GM18508 (cell line): Measurements from ENCODE around the gene FLRT3.

Experiments used
- ATAC-seq: cut with Tn5 transposase; IDR thresholded peaks from one replicate; pipeline ENCODE4 v1.9.1; 2021; ENCODE audit warnings: moderate number of reproducible peaks; ENCODE audit not compliant: insufficient read depth, unreplicated experiment

FLRT3 gene

DNA sequence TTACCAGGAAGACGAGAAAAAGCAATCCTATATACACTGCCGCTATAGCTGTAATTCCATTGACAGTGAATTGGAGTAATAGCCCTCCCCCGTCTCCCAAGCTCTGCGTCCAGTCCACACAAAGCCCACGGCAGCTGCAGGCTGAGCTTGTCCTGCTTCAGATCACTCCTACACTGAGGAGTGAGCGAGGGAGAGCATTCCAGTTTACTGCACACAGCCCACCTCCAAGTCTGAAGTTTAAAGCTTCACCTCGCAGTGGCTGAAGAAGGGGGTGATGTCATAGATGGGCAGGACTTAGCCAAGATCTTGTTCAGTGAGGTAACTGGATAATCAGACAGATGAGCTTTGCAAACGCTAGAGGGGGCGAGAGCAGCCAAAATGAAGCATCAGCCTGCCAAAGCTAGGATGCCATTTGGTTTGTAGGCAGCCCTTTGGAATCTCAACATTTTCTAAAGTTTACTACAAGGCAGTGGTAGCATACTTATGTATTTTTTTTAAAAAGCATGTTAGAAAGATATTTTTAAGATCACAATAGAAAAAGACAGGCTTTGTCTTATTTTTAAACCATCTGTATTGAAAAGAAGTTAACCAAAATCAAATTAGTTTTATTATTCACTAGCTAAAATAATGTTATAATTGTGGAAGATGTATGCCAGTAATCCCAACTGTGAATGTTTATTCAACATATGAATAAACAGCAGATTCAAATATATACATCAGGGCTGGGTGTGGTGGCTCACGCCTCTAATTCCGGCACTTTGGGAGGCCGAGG is at the start of gene FLRT3:
Gene FLRT3 (minus strand): TSS at position 213 of the 772 bp plus-strand sequence. CDS start 10,106 bp downstream, outside the sequence.
- peak; percentile 96 for ATAC-seq

DNA sequence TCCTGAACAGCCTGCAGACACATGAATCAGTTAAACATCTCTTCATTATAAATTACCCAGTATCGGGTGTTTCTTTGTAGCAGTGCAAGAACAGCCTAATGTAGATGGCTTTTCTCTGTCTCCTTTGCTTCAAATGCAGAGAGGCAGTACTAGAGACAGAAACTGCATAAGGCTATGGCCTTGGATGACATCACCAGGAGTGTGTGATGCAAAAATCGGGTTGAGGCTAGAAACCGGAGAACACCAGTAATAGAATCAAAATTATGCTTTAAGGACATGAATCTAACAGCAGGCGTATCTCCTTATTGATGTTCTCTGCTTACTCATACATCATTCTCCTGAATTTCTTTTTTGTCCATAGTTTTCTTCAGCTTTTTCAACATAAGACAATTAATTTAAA is 49.3 kb upstream of the FLRT3 start:
- no peak for ATAC-seq

DNA sequence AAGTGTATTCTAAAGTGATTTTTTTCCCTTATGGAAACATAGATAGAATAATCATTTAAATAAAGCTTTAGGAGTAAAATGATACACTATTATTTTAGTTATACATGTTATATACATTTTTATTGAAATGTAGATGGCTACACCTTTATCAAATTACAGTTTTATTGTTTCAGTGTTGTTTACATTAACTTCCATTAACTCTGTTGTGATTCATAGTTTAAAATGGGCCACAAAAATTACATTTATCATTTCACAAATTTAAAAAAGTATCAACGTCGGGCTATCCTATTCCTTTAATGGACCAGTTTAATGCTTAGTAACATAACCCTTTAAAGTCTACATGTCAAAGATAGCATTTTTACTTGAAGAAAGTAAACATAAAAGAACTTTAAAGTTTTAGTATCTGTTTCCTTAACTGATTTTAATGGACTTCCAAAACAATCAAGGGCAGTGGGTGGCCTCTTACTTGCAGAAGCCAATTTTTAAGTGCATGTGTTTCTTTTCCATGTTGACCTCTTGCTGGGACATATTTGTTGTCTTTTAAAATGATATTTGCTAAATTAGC is 47.8 kb upstream of the FLRT3 start:
- no peak for ATAC-seq

DNA sequence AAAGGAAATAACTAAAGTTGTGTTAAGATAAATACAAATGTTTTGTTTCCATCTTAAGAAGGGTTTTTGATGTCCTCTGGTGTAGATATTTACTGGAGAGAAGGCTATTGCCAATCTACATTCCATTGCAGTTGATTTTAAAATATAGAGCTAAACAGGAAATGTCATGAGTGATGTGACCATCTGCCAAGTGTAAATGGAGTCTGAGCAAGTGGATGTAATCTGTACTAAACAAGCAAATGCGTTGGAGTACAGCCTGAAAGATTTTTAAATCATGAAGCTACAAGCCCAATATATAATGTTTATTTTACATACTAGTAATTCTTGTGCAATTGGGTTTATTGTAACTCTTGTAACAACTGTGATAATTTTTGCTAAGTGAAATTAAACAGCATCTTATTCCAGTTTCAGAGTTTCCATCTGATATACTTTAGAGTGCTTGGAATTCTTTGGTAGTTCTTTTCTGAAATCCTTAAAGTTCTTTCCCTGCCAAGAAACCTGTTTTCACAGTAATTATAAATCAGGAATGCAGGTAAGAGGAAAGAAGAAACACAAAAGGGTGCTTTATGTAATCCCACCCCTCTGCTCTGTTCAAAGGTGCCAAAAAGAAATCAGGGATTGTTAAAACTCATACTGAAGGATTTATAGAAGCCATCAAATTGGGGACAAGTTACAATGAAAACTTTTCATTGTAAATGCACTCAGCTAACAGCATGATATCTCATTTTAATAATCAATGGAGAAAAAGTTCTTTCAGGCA is 47.2 kb upstream of the FLRT3 start:
- ATAC-seq, result no peak

DNA sequence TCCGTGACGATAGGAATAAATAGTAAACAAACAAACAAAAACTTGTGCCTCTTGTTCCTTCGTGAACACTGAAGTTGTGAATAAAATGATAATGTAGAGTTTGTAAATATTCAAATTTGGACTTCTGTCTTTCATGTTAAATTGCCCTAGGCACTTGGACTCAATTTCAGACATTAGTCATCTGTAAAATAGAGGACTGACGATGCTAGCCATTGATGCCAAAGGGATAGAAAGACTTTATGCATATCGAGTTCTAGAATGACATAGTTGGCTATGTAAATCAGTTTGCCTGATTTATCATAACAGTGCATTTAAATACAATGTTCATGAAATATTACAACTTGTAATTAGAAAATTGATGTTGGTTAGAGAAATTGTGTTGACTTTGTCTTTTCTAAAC is 45.9 kb upstream of the FLRT3 start:
- no peak for ATAC-seq

DNA sequence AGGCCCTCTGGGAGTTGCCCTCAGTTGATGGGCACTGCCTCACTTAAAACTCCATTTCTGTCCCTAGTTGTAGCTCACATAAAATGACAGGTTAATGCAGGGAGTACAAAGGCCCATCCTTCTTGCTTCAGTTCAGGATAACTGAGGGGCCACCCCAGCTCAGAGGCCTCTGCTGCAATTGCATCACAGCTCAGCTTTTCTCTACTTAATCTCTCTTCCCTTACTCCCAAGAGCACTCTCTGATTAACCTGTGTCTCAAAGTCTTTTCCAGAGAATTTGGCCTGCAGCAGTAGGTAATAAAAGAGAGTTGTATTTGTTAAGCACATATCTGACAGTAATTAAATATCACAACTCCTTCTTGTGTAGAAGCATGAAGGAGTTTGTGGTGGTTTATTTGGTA is 40.9 kb upstream of the FLRT3 start:
- no peak for ATAC-seq

DNA sequence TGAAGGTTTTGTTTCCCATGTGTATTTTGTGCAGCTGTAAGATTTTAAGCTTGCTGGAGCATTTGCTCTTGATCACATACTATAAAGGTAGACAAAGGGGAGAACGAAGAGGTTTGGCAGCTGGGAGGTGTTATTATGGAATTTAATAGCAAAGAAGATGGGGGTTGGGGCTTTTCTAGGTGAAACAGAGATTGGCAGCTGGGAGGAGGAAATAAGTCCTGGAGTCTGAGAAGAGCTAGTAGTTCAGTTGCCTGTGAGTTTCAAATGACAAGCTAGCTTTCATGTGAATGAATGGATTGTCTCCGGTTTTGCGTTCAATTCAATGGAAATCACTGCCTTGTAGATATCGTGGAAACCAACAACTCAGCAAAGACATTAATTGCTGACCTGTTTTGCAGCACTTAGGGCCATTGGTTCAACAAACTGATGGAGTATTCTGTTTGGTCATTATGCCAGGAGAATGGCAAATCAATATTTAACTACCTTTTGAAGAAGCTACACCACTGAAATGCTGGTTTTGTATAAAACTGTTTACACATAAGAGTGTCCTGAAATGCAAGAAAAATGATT is 38.1 kb upstream of the FLRT3 start:
- no peak for ATAC-seq

DNA sequence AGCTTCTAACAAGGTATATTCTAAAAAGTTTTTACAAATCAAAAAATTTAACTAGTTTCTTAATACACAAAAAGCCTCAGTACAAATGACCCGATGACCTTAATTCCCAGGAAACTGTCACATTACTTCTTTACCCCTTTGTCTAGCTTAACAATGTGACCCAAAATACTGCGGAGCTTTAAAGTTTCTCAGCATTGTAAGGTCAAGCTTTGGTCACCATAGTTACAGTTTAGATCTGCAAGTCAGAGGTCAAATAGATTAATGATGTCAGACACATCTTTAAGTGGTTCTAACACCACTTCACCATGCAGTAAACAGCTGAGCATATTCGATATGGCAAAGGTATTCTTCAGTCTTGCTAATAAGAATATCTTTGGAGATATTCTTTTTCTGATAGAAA is 36.8 kb upstream of the FLRT3 start:
- no peak for ATAC-seq

DNA sequence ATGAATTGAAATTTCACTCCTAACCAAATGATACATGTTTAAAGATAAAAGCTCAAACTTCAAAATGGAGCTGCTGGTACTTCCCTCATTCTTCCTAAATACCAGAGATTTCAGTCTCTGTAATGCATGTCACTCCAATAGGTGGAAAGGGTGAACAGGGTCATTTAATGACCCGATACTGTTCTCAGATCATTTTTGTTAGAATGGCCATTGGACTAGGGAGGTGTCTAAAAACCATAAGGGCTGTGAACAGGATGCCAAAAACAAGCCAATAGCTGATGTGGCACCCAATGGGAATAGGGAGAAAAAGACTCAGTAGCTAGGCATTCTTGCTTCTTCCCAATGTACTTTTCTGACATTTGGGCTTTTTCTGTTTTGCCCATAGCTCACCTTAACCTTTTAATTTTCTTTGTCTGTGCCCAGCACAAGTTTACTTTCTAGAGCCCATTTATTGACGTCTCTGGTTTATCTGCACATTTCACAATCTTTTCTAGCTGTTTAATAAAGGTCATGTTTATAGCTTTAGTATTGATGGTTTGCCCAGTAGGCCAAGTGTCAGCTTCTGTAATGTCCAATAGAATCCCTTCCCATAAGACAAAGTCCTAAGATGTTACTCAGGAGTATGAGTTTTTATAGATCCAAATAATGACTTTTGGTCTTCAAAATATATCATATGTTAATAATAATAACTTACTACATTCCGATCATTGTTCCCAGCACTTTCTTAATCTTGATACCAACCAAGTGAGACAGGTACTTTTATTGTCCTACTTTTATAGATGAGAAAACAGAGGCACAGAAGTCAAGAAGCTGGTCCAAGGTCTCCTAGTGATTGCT is 24.3 kb upstream of the FLRT3 start:
- no peak for ATAC-seq

DNA sequence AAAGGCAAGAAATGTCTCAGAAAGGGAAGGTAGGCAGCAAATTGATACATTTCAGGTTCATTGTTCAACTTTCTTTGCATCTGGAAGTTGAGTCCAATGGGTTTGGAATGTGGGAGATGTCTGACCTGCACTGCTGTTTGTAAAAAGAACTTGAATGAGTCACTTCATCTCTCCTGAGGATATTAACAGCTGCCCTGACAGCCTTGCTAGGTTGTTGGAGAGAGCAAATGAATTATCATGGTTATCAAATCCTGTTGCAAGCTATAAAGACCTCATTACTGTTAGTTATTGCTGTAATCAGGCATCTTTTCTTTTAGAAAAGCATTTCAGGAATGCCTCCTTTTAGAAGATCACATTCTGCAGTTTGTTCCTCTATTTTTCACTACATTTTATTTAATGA is 23.0 kb upstream of the FLRT3 start:
- no peak for ATAC-seq

DNA sequence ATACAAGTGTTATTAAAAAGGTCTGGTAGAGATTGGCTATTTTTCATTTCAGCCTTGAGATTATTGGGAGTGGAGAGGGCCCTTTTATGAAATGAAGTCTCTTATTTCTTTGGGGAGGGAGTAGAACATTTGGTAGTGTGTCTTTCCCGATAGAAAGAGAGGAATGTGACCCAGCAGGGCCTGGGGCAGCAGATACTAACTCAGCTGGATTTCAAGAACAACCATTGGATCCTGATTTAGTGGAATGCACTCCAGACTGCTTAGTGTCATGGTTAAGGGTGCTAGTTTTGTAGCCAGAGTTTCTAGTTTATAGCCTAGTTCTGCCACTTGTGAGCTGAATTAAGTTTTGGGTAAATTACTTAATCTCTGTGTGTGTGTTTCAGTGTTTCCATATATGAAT is 18.4 kb upstream of the FLRT3 start:
- ATAC-seq, result no peak

DNA sequence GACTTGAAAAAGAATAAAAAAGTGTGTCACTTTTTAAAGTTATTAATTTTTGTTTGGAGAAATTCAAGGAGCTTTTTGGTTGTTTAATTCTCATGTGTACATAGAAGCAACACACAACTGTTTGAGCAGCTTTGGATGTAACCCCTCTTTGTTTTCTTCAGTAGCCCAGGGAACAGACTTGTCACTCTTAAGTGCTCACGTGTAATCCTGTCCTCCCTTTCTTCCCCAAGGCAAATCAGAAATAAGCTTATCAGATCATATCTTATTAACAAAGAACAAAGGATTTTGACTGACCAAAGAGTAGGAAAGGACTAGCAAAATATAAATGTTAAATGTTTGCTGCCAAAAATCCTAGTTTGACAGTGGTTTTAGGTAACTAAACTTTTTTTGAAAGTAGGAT is 7.3 kb upstream of the FLRT3 start:
- ATAC-seq, result no peak

DNA sequence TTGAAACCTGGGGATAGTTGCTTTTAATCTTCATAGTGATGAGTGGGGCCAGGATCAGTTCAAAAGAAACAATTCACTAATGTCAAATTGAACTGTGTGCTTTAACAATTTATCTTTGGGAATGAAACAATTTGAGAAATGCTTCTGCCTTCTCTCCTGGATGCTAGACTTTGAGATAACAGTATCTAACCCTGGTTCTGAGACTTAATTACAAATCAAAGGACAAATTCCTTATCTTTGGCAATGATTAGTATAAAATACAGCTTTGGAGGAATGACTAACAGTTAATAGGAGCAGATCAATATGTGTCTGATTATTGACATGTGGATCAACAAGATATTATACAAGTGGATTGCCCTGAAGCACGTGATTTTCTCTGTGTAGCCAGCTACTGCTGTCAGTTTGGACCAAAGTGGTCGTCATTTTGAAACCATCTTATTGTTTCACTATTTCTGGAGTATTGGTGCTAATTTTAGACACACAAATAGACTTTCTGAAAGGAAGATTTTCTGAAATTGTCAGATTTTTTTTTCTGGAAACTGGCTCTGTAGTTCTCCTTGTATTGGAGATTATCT is 6.2 kb upstream of the FLRT3 start:
- no peak for ATAC-seq

DNA sequence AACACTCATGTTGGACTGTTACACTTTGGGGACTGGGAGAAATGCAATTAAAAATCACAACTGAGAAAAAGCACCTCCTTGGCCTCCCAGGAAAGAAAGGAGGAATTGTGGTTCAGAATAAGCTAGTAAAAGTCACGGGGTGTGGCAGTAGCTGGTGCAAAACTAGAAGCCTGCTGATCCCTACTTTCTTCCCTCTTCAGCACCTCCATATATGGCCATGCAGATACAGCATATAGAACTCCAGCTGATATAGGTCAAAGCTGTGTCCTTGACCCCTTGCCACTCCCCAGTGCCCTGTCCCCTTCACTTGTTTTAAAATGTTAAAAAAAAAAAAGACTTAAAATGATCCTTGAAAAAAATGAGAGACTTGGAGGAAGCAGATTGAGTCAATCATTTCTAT is 5.5 kb upstream of the FLRT3 start:
- ATAC-seq, result no peak

DNA sequence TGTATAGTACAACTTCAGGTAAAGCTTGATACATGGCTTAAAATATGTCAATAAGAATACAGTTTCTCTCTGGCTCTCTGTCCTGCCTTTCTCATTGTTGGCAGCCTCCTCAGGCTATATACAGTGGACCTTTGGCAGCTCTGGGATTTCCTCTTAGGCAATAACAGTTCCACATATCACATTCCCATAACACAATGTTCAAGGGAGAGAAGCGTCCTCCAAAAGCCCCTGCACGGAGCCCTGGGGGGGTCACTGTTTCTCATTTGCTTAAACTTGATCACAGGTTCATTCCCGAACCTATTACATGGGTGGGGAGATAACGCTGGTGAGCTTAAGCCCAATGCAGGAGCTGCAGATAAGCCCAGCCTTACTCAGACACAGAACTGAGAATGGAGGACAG is 4.4 kb upstream of the FLRT3 start:
- no peak for ATAC-seq

DNA sequence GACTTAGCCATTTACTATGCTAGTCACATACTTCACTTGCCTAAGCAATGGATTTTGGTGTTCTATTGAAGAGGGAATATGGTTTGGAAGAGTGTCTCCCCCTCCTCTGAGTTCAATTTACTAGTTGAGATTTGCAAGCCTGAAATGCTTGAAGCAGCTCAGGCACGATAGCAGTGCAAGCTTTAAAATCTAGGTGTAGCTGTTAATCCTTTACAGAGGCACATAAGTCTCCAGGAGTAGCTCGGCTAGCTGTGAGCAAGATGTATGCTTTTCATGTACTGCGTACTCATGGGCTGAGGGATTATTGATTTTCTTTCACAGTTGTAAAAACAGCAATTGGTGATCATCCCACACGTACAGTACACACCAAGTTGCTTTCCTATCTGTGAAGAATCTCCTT is 726 bp downstream of the FLRT3 start:
- no peak for ATAC-seq

DNA sequence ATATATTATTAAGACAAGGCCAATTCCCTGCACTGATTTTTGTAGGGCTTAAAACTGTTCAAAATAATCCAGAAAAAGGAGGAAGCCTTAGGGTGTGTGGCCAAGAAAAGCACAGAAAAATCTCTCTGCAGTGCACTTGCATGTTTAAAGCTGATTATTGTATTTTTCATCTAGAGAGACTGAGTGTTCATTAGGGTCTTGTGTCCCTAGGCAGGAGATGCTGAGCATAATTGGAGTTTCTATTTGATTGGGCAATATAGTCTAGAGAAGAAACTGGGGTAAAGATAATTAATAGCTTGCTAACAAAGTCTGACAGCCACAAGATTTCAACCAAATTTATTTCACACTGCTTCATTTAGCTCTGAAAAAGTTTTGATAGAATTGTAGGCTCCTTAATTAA is 2.4 kb downstream of the FLRT3 start:
- no peak for ATAC-seq

DNA sequence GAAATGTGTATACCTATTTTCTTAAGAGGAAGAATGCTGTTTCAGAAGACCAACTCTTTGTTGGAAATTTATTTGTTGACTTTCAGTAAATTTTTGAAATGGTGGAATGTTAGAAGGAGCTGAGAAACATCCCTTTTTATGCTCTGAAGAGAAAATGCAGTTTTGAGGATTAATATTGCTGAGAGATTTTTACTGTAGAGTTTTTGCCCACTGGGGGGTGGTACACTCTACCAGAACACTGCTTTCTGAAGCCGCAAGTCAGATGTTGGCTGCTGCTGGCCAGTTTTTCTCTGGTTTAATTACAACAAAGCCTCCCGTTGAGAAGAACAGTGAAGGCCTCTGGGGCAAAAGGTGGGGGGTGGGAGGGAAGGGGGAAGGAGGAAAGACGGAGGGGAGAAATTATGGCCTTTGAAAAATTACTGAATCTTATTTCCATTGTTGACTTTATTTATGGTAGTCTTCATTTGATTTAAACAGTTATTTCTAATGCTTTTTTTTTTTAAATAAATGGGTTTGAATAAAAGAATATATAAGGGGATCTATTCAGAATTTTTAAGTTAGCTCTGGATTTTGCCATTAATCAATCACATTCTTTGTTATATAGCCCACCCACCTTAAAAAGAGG is 3.0 kb downstream of the FLRT3 start:
- no peak for ATAC-seq

DNA sequence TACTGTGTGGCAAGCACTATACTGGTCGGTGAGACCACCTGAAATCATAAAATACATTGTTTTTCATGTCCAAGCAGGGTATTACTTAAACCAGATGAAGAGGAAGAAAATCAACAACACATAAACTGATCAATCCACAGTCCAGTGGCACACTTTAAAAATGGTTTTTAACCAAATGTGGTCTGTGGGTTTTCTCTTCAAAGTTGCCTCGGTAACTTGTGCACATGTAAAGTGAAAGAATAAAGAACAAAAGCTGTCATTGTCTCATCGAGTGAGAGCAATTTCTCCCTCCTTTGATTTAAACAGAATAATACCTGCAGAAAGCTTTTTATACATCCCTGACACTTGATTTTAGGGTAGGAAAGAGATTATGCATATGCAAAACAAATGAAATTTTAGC is 3.7 kb downstream of the FLRT3 start:
- no peak for ATAC-seq

DNA sequence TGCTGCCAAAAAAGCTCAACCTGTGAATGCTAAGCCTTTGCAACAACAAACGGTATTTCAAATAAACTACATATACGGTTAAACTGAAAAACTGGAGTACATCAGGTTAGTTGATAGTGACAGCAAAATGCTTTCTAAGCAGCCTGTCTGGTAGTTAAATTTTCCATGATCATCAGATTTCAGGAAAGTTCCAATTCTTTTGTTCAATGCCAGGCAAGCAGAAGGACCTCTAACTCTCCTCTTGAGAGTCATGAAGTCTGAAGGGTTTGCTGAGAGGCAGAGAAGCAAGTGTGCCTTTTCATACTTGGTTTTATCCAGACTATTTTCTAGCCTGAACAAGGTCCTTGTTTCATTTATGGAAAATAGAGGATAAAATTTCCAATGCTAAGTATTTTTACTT is 4.5 kb downstream of the FLRT3 start:
- ATAC-seq, result no peak
